GM18520 (cell line): ENCODE measurements around the gene PTPN3.
A peak's percentile ranks its signal among the peaks of the same experiment; 100 is the strongest.

ENCODE experiments used
- ATAC-seq: cut with Tn5 transposase; IDR thresholded peaks from one replicate; pipeline ENCODE4 v1.9.1; 2021; ENCODE audit not compliant: unreplicated experiment

PTPN3 gene

DNA sequence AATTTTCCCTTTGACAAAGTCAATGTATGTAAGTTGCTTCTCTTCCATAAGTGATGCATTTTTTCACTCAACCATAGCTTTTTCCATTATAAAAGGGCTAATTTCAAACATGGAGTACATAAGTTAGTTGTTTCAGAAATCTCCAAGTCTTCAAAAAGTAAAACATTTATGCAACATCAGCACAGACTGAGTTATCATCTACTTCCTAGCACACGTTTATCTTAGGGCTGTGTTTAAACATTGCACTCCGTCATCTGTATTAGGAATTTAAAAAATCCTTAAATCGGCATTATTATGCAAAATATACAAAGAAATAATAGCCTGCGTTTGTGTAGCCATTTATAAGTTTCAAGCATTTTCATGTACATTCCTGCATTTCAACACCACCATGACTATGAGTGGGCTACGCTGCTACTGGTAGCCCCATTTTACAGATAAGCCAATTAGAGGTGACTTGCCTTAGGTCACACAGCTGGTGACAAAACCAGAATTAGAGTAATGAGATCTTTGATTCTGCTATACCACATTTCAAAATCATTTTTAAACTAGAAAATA lies 43.4 kb downstream of the PTPN3 start:
- no peak for ATAC-seq

DNA sequence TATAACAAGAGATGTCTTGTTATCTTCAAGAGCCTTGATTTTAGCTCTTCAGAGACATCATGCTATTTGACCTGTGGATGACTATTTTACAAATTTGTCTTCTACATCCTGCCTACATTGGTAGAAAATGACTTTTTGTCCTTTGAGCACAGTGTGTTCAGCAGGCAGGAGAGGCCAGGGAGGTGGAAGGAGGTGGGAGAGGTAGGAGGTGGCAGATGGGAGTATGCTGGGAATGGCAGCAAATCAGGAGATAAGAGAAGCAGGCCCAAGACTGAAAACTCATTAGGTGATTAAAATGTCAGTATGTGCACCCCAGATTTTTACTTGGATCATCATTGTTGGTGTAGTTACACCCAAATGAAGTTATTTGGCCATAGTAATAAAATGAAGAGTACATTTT lies 44.1 kb downstream of the PTPN3 start:
- ATAC-seq: no peak

DNA sequence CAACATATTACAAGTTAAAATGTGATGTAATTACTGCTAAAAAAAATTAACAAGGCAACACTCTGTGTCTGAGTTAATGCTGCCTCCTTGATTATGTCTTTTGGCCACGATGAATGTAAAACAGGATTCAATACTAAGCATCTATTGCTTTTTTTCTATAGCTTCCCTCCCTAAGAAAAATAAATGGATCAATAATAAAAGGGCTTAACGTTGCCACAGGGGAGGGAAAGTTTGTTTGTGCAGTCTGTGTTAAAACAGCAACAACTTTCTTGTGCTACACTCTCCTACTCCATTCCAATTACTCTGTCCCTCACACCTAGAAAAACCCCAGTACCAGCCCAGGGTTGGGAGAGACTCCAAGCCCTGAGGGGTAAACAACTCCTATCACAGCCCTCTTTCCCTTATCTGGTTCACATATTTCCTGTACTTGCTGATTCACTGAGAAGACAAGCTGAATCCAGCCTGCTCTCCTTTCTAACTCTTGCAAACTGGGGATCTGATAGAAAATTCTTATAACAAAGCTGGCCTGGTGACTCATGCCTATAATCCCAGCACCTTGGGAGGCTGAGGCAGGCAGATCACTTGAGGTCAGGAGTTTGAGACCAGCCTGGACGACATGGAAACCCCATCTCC lies 44.8 kb downstream of the PTPN3 start:
- ATAC-seq: no peak

DNA sequence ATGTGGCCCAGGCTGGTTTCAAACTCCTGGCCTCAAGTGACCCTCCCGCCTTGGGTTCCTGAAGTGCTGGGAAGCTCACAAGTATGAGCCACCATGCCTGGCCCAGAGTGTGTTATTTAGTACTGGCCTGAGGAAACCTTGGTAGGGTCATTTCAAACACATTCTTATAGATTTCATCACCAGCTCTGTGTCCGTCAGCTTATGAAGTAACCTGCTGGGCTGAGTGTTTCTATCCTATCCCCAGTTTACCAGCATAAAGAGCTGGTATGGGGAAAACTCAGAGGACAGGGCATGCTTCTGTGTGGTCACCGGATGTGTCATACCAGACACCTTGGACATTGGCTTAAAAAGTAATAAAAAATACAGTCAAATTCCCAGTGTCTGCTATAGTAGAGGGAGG lies 45.3 kb downstream of the PTPN3 start:
- no peak for ATAC-seq

DNA sequence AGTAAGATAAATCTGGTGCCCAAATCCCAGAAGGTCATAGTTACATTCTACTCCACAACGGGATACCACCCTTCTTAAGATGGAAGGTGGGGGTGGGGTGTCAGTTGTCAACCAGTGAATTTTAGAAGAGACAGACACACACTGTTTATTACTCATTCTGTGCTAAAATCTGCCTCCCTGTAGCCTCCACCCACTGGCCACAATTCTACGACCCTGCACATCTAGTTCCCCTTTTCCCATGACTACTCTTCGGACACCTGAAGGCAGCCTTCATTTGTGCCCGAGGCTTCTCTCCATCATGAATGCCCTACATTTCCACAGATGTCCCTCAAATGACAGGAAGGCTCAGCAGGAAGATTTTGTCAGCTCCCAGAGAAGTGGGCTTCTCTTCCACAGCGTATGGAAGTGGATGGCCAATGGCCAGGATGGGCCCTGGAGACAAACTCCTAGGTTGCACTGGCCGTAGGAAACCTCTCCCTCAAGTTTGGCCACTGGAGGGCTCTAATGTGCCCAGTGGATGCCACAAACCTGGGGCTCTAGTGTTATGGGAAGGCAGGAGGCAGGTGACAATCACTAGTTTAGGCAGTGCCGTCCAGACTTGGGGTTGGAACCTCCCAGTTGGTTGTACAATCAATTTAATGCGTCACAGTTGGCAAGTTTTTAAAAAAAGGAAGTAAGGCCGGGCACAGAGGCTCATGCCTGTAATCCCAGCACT lies 46.6 kb downstream of the PTPN3 start:
- ATAC-seq: no peak

DNA sequence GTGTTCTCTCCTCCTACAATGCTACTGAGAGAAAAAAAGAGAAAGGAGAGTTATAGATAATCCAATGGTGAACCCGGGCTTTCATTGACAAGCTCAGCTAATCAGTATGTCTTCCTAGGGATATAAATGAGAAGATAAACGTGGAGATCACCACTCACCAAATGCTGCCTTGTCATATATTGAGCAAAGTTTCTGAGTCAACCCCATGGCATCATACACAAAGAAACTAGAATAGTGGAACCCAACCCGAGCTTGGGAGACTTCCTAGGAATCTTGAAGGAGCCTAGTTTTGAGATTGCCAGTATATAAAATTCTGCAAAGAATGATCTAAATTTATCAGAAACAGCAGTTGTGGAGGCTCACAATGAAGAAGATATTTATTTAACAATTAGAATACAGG lies 47.8 kb downstream of the PTPN3 start:
- no peak for ATAC-seq

DNA sequence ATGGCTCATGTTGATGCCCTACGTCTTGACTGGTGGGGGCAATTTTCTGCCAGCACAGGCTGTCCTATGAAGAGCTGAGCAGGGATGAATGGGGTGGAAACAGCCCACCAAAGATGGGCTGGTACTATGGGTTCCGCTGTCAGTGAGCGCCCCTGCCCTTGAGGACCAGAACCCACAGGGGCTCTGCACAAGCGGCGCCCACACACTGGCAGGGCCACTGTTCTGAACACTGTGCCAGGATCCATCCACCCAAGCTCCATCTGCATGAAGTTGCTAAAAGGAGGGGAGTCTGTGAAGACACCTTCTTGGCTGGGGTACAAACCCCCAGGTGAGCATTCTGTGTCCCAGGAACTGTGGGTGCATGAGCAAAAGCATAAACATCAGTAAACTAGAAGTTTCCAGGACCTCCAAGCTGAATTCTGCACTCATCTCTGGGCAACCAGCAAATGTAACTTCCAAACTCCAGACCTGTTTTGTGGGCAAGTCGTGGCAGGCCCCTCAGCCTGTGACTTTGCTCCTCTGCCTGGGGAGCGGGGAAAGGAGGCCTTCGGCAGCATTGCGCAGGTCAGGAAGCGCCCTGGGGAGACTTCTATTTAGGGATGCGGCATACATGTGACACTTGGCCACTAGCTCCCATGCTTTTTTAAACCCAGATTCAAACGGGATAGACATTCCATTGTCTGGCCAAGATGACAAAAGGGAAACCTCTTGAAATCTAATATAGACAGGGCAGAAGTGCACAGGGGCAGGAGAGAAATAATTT lies 48.9 kb downstream of the PTPN3 start:
- no peak for ATAC-seq

DNA sequence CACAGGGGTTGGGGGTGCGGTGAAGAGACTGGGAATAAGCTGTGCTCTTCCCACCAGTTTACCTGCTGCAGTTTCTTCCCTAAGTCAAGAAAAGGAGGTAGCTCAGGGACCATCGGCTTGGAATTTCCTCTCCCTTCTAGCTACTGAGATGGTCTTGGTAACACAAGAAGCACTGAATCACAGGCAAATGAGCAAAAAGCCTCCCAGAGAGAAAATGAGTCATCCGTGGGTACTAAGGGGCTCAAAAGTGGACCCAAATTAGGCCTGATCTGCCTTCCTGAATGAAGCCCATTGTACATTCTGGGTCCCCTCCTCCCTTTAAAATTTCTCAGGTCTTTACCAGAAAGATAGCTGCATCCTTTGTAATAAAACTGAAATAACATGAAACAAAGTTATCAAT lies 49.9 kb downstream of the PTPN3 start:
- no peak for ATAC-seq

DNA sequence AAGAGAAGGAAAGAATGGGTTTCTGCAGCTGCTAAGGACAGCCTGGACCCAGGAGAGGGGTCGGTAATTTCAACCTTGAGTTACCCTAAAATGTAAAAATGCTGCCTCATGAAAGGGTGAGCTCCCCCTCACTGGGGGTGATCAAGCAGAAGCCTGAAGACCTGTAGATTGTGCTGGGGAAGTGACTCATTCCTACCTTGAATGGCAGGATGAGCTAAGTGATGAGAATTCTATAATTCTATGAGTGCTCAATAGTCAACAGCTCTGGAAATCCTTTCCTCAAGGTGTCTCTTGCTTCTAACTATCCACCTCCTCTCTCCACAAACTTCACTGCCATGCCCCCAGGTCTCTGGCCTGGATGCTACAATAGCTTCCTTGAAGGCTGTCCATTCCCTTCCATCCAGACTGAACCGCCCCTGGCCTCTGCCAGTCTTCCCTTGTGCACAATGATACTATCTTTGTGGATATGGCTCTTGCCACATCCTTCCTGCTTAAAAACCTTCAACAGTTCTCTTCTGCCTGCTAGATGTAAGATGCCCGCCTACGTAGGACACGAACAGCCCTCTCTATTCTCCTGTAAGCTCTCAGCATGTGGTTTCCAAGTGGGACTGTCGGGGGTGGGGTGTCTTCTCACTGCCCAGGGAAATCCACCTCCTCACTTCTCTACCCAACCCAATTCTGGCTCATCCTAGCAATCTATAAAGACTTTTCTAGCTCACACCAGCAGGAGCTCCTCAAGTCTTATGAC lies 50.6 kb downstream of the PTPN3 start:
- ATAC-seq: no peak

DNA sequence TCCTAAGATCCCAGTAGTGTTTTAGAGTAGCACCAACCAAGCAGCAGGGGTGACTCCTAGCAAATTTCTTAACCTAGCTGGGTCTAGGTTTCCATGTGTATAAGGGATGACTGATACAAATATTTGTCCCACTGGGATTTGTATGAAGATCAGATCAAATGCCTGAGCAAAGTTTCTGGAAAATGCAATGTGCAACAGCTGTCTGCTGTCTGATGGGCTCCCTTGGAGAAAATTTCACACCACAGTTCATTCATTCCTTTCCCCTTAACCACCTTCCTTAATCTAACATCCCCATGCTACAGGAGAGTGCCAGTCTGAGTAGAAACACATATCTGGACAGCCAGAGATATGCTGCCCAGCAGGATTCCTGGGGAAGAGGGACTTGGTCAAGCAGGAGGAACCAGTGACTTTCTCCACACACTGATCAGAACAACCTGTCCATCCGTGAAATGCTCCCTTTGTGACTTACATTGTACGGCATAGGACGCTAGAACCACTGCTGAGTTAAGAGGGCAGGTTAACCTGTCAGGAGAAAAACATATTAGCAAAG lies 53.3 kb downstream of the PTPN3 start:
- no peak for ATAC-seq

DNA sequence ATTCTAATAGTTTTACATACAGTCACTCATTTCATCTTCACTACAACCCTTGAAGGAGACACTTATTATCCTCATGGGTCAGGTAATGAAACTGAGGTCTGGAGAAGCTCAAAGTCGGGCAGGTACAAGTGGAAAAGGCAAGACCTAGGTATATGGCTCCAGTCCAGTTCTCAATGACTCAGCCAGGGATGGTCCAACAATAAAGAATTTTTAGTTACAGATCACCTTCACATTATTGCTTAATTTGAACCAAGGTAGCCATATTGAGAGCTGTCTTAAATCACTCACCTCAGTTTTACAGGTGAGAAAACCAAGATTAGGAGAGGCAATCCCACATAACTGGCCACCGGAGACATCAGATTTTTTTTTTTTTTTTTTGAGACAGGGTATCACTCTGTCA lies 55.4 kb downstream of the PTPN3 start:
- no peak for ATAC-seq

DNA sequence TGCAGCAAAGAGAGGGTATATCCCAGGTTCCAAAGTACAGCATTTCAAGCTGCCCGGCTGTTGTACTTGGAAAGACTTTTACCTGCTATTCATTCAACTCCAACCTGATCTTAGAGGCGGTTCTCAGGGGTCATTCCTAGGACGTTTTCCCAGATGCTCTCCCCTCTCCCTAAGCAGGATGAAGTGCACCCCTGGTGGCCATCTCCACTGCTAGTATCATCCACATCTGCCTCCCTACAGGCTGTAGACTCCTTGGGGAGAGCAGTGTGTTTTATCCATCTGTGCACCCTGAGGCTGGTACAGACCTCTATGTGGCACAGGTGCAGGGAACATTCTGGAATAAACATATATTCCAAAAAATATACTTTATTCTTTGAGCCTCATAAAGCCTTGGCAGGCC lies 56.8 kb downstream of the PTPN3 start:
- no peak for ATAC-seq

DNA sequence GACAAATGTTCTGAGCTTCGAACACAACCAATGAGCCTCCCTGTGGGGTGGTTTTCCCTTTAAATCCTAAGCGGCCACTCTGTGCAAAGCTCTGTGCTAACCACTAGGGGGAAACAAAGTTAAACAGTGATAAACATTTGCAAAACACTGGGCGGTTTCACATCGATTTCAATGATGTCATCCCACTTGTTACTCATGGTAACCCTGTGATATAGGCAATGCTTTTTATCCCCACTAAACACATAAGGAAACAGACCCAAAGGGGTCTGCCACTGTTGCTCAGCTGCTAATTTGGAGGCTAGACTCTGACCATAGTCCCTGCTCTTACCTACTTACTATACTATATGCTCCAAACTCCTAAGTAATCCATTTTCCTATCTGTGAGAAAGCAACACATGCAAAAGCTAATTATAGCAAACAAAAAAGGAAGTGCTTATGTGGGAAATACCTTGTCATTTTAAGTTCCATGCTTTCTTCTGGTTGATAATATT lies 57.3 kb downstream of the PTPN3 start:
- ATAC-seq: peak; percentile 86

DNA sequence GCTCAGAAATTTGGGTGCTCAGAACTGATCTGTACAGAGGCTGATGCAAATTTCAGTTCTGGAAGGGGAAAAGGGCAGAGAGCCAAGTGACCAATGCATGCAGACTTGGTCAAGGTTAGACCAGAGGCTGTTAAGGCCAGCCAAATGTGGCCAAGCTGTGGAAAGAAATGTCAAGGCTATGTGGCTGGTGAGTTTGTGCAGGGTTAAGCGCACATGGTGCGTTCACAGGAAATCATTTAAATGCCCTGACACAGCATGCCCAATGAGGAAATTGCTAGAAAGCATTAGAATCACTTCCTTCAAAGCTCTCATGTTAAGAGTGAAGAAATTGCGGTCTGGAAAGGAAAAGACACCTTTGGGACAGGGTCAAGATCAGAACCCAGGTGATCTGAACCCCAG lies 58.0 kb downstream of the PTPN3 start:
- no peak for ATAC-seq

DNA sequence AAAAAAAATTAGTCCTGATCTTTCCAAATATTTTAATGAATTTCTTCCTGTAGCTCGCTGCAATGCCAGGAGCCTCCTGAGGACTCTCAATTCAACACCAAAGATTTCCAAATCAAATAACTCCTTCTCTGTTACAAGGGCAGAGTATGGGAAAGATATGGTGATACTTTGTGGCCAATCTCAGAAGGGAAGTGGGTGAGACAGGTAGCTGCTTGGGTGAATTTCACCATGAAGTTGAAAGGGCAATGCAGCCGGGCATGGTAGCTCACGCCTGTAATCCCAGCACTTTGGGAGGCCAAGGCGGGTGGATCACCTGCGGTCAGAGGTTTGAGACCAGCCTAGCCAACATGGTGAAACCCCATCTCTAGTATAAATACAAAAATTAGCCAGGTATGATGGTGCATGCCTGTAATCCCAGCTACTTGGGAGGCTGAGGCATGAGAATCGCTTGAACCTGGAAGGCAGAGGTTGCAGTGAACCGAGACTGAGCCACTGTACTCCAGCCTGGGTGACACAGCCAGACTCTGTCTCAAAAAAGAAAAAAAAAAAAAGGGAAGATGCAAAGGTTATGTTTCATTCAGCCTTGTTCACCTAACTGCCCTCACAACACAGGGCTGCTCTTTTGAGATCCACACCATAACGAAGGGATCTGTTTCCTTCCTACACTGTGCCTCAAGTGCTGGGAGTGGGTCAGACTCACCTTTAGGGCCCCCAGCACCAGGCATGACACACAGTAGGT lies 58.6 kb downstream of the PTPN3 start:
- ATAC-seq: no peak

DNA sequence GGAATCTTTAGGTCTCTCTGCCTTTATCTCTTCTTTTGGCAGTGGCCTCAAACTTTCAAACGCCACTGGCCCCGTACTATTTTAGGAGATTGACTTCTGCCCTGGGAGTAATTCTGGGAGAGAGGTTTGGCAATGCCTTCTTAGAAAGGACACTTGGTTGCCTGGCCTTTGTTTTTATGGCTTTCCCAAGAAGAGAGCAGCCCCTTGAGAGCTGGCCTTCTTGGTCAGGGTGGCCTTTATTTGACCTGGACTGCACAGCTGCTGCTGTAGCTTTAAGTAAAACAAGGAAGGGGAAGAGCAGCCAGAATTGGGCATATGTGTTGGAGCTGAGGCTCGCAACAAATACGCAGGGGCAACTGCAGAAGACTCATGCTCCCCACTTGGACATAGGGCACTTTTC lies 60.8 kb downstream of the PTPN3 start:
- ATAC-seq: no peak

DNA sequence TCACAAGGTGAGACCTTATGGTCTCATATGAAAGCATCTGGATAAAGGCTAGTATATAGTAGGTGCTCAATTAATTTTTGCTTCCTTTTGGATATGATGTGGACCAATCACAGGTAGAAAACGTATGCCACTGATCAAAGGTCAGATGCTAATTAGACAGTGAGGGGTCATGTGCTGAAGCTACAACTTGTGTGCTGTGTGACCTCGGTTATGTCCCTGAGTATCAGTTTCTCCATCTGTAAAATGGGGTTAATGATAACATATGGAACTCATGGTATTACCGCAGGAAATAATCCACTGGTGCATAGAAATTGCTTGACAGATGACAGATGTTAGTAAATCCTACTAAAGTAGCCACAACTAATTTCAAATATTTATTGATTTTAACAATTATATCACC lies 62.0 kb downstream of the PTPN3 start:
- no peak for ATAC-seq

DNA sequence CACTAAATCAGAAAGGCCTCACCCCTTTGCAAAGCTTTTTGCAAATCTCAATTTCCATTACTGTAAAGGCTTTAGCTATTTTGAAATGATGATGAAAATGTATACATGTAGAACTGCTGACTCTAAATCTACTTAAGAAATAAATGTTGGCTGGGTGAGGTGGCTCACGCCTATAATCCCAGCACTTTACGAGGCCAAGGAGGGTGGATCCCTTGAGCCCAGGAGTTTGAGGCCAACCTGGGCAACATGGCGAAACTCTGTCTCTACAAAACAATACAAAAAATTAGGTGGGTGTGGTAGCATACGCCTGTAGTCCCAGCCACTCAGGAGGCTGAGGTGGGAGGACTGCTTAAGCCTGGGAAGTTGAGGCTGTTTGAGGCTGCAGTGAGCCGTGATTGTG lies 64.6 kb downstream of the PTPN3 start:
- no peak for ATAC-seq

DNA sequence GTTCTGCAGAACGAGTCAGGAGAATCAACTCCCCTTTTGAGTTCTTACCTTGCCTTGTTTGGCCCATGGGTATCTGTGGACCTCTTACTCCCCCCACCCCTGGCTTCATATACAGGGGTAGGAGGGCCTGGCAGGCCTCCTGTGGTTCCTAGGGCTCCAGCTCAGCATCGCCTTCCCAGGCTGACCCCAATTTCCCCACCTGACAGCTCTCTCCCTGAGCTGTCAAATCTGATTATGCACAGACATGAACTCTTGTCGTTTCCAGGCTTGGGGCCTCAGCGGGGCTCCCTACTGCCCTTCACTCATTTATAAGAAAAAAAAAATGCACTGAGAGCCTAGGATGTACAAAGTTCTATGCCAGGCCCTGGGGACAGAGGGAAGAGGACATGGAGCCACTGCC lies 67.9 kb downstream of the PTPN3 start:
- ATAC-seq: no peak

DNA sequence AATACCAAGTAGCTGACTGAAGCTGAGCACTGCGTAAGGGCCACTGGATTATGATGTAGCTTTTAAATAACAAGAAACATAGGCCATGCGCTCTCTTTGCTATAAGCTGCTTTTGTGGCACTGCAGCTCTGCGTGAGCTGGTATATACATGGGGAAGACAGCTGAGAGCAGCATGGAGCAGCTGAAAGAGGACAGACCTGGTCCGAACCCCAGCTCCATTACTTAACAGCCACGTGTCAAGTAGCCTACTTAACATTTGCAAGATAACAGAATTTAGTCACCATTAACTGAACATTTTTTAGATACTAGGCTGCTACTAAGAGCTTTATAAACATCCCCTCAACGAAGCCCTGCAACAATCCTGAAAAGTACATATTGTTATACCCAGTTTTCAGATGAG lies 69.3 kb downstream of the PTPN3 start:
- no peak for ATAC-seq
